ENCODE measurements around the gene MGAT5B.
A peak's percentile ranks its signal among the peaks of the same experiment; 100 is the strongest.
"Not testable (repeated sequence)": the region's sequence is repeated elsewhere in the genome, so short reads cannot be mapped to it uniquely, and the experiment has no call there.

MGAT5B gene, protein sequence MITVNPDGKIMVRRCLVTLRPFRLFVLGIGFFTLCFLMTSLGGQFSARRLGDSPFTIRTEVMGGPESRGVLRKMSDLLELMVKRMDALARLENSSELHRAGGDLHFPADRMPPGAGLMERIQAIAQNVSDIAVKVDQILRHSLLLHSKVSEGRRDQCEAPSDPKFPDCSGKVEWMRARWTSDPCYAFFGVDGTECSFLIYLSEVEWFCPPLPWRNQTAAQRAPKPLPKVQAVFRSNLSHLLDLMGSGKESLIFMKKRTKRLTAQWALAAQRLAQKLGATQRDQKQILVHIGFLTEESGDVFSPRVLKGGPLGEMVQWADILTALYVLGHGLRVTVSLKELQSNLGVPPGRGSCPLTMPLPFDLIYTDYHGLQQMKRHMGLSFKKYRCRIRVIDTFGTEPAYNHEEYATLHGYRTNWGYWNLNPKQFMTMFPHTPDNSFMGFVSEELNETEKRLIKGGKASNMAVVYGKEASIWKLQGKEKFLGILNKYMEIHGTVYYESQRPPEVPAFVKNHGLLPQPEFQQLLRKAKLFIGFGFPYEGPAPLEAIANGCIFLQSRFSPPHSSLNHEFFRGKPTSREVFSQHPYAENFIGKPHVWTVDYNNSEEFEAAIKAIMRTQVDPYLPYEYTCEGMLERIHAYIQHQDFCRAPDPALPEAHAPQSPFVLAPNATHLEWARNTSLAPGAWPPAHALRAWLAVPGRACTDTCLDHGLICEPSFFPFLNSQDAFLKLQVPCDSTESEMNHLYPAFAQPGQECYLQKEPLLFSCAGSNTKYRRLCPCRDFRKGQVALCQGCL

GRCh38 chr17:76868176-76868668 lies at the start of gene MGAT5B:
Gene MGAT5B (plus strand): TSS chr17:76868404. CDS start chr17:76869030, 626 bp downstream.
- peak; percentile 42 to 52 for DNase-seq (ENCODE audit: low read depth in 2 of 2, low spot score in 1 of 2)

DNA sequence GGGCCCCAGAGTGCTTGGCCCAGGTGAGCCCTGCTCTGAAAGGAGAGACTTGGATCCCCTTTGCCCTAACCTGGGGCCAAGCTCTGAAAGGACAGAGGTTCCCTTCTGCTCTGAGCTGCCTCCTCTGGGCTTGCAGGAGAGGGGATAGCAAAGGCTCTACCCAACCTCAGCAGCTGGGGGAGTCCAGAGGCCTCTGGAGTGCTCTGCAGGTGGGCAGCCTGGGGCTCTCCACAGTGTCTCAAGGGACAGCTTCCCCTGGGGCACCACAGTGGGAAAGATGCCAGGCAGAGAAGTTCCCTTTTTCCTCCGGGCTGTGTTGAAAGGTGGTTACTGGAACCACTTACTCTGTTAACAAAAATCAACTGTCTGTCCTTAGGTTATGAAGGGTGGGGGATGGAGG lies 48.2 kb upstream of the MGAT5B start:
- no peak for DNase-seq (ENCODE audit: low read depth in 2 of 2, low spot score in 1 of 2)

GRCh38 chr17:76820561-76820960 lies 47.6 kb upstream of the MGAT5B start:
- no peak for DNase-seq (ENCODE audit: low read depth in 2 of 2, low spot score in 1 of 2)

GRCh38 chr17:76822184-76822778 lies 45.9 kb upstream of the MGAT5B start:
- DNase-seq (ENCODE audit: low read depth in 2 of 2, low spot score in 1 of 2) = no peak

DNA sequence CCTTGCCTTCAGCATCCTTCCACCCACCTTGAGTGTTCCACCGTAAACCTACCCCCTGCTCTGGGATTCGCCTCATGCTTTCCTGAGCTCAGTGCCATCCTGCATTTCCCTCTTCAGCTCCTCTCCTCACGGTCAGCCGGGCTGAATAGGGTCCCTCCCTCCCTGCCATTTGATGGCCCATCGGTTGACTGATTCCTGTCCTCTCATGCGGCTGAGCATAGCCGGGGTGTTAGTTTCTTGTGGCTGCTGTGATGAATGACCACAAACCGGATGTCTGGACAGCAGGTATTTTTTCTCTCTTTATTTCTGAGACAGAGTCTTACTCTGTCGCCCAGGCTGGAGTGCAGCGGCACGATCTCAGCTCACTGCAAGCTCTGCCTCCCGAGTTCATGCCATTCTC lies 44.1 kb upstream of the MGAT5B start:
- DNase-seq (ENCODE audit: low read depth in 2 of 2, low spot score in 1 of 2) = no peak

GRCh38 chr17:76826330-76827068 lies 41.7 kb upstream of the MGAT5B start:
- DNase-seq (ENCODE audit: low read depth in 2 of 2, low spot score in 1 of 2) = no peak

DNA sequence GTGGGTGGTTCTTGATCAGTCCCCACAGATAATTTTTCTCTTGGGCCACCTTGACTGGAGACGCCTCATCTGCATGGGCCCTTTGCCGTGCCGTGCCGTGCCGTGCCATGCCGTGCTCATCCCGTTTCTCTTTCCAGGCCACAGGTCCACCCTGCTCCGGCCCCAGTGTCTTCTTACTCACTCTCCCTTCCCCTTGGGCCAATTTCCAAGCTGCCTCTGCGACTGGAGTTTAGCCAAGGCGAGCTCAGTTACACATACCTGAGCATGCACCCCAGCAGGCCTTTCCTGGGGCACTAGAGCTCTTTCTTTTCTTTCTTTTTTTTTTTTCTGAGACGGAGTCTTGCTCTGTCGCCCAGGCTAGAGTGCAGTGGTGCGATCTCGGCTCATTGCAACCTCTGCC lies 40.5 kb upstream of the MGAT5B start:
- no peak for DNase-seq (ENCODE audit: low read depth in 2 of 2, low spot score in 1 of 2)

DNA sequence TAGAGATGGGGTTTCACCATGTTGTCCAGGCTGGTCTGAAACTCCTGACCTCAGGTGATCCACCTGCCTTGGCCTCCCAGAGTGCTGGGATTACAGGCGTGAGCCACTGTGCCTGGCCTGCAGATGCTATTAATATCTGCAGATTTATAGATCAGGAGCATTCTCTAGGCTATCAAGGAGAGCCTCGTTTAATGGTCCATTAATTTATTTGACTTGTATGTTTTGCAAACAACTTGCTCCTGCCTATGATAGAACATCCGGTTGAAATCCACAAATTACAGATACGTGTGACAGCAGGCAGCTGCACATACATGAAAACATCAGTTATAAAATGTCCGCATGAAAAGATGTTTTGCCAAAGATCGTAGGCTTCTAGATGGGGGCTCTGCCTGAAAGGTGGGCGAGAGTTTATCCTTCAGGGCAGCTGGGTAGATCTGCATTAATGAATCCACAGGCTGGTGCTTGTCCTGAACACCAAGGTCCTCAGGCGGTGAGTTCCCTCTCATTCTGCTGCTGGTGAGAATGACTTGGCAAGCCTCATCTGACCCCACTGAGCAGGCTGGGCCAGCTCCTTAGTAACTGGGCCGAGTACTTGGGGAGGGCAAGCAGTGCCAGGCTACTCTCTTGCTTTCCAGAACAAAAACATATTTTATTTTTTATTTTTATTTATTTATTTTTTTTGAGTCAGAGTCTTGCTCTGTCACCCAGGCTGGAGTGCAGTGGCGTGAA lies 37.1 kb upstream of the MGAT5B start:
- DNase-seq (ENCODE audit: low read depth in 2 of 2, low spot score in 1 of 2) = no peak

GRCh38 chr17:76833034-76833644 lies 35.1 kb upstream of the MGAT5B start:
- DNase-seq (ENCODE audit: low read depth in 2 of 2, low spot score in 1 of 2) = no peak

- no peak for DNase-seq (ENCODE audit: low read depth in 2 of 2, low spot score in 1 of 2)
Observed at GRCh38 chr17:76833747-76834146, 34.5 kb upstream of the MGAT5B start.

DNA sequence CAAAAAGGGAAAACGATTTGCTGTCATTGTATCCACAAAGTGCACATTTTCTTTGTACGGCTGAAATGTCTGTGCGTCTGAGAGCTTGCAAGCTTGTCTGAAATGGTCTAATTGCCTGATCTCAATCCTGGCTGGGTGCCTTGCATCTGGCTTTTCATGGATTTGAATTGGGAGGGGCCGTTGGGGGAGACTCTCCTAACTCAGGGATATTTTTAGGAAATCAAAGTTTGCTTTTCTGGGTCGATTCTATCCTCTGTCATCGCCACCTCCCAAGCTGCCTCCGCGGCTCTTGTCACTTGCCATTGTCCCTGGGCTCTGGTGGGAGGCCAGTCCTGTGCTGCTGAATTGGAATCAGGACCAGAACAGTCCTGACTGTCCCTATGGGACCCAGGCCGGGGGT lies 33.3 kb upstream of the MGAT5B start:
- DNase-seq (ENCODE audit: low read depth in 2 of 2, low spot score in 1 of 2) = no peak

- no peak for DNase-seq (ENCODE audit: low read depth in 2 of 2, low spot score in 1 of 2)
Observed at GRCh38 chr17:76840443-76840767, 27.8 kb upstream of the MGAT5B start.

GRCh38 chr17:76840884-76841775 lies 27.1 kb upstream of the MGAT5B start:
- DNase-seq (ENCODE audit: low read depth in 2 of 2, low spot score in 1 of 2) = no peak

DNA sequence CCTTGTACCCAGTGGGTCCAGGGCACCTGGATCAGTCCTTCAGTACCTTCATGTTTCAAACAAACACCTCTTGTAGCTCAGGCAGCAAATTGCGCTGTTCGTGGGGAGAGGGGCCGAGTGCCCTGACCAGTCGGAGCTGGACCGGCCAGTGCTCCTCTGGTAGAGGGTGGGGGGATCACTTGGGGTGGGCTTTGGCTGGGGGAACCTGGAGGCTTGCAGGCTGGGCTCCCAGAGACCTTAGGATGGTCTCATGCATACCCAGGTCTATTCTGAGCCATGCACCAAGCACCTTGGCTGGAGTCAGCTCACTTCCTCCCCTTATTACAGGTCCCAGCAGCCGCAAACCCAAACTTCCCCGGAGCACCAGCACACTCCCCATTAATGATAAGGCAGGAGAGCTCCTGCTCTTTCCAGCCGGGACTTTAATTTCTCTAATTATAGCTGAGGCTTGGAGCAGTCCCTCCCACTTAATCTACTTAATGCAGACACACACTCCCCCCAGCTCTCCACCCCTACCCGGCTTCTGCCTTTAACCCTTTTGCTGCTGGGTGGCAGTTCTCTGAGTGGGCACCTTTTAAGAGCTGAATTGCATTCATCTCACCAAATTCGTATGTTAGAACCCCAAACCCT lies 26.3 kb upstream of the MGAT5B start:
- no peak for DNase-seq (ENCODE audit: low read depth in 2 of 2, low spot score in 1 of 2)

DNA sequence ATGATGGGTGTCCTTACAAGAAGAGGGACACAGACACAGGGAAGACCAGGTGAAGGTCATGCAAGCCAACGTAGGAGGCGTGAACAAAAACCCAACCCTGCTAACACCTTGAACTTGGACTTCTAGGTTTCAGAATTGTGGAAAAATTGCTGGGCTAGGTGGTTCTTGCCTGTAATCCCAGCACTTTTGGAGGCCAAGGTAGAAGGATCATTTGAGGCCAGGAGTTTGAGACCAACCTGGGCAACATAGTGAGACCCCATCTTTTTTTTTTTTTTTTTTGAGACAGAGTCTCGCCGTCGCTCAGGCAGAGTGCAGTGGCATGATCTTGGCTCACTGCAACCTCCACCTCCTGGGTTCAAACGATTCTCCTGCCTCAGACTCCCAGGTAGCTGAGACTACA lies 25.1 kb upstream of the MGAT5B start:
- not testable (repeated sequence) for DNase-seq (ENCODE audit: low read depth in 2 of 2, low spot score in 1 of 2)

GRCh38 chr17:76843703-76844484 lies 24.3 kb upstream of the MGAT5B start:
- no peak for DNase-seq (ENCODE audit: low read depth in 2 of 2, low spot score in 1 of 2)

- no peak for DNase-seq (ENCODE audit: low read depth in 2 of 2, low spot score in 1 of 2)
Observed at GRCh38 chr17:76844485-76844829, 23.7 kb upstream of the MGAT5B start.

GRCh38 chr17:76844846-76845245 lies 23.4 kb upstream of the MGAT5B start:
- DNase-seq (ENCODE audit: low read depth in 2 of 2, low spot score in 1 of 2) = no peak
